Ascending aorta (tissue), 2 donors: ENCODE data around the gene MTG1. TPM values are rescaled to one million over a fixed set of nuclear protein-coding genes. Genes with fewer than 3 reads are reported as not detected.

Experiments
- DNase-seq, 2 donors: peaks; one replicate each; pipeline ENCODE4 v3.0.0-alpha.2; 2019; ENCODE audit warnings: low spot score in 2 of 2
- H3K27ac ChIP-seq, 2 donors: fragments of 200-600 bp; sonication (generic); one replicate each; pipeline ENCODE4 v1.5.1; 2016 to 2017; ENCODE audit warnings: mild to moderate bottlenecking in 1 of 2
- H3K27me3 ChIP-seq: fragments of 200-600 bp; sonication (generic); one replicate; pipeline ENCODE4 v1.5.1; 2017
- H3K36me3 ChIP-seq, 2 donors: fragments of 200-600 bp; sonication (generic); one replicate each; pipeline ENCODE4 v1.5.1; 2016
- H3K4me1 ChIP-seq, 2 donors: fragments of 200-600 bp; sonication (generic); one replicate each; pipeline ENCODE4 v1.5.1; 2016 to 2017; ENCODE audit warnings: mild to moderate bottlenecking in 1 of 2
- H3K4me3 ChIP-seq, 2 donors: fragments of 200-600 bp; sonication (generic); one replicate each; pipeline ENCODE4 v1.5.1; 2016 to 2017; ENCODE audit warnings: mild to moderate bottlenecking in 1 of 2
- H3K9me3 ChIP-seq, 2 donors: fragments of 200-600 bp; sonication (generic); one replicate each; pipeline ENCODE4 v1.5.1; 2016
- CTCF ChIP-seq, 3 experiments: fragments of 200-600 bp in 2 of 3; fragments of 450-650 bp in 1 of 3; sonication (generic) in 2 of 3; IDR thresholded peaks; one replicate each; pipeline ENCODE4 v1.5.1; 2016 to 2019; ENCODE audit warnings: antibody characterized with exemption in 3 of 3, mild to moderate bottlenecking in 1 of 3, moderate library complexity in 1 of 3
- intact Hi-C: fragments of 100-400 bp; cut with DNase I; formaldehyde crosslinking; loops from one replicate; pipeline ENCODE4 v1.15.1; 2023
- total RNA-seq: library from RNA; depleted of rRNA; stranded (reverse); fragments of >200 nt; gene quantifications from one replicate; pipeline ENCODE4 v1.1.0, GENCODE V29; 2016

The MTG1 gene
- total RNA-seq, 1 donor from 2014 or later: 37.8 TPM

GRCh38 chr10:133454204-133454893 lies 60.4 kb downstream of the MTG1 start:
- no peak for DNase-seq
- H3K4me3 ChIP-seq: no peak overlapping the region
- intact Hi-C loops: no loop called here
- no peaks in the 10 kb centered on the region for H3K27me3 ChIP-seq
- H3K4me1 ChIP-seq: no peaks in the 10 kb centered on the region
- no peak for TF ChIP-seq CTCF (IDR thresholded peaks at IDR 0.05)
- no peak overlapping the region for H3K27ac ChIP-seq
- H3K9me3 ChIP-seq: peaks cover 0 to 1% of the 10 kb centered on the region in 2 donors
- H3K36me3 ChIP-seq: no peaks in the 10 kb centered on the region

- no peaks in the 10 kb centered on the region for H3K36me3 ChIP-seq
- H3K27me3 ChIP-seq: no peaks in the 10 kb centered on the region
Observed at GRCh38 chr10:133455196-133455595, 61.2 kb downstream of the MTG1 start.

GRCh38 chr10:133455611-133456031 lies 61.7 kb downstream of the MTG1 start:
- intact Hi-C loops: no loop called here
- Histone ChIP-seq H3K4me3 (no peak overlapping the region), H3K4me1 (no peaks in the 10 kb centered on the region), H3K9me3 (no peaks in the 10 kb centered on the region), H3K27me3 (no peaks in the 10 kb centered on the region), H3K36me3 (no peaks in the 10 kb centered on the region), H3K27ac (no peak overlapping the region)
- no peak for TF ChIP-seq CTCF (IDR thresholded peaks at IDR 0.05)
- no peak for DNase-seq

More at GRCh38 chr10:133455196-133455595, 61.2 kb downstream of the MTG1 start:
- Histone ChIP-seq H3K4me1 (no peaks in the 10 kb centered on the region), H3K27ac (no peak overlapping the region), H3K4me3 (no peak overlapping the region), H3K9me3 (no peaks in the 10 kb centered on the region)
- no peak for DNase-seq
- intact Hi-C loops: no loop called here
- no peak for TF ChIP-seq CTCF (IDR thresholded peaks at IDR 0.05)

- peak in 1 of 2 donors; percentile 55 for DNase-seq
Observed at GRCh38 chr10:133456041-133456951, 62.3 kb downstream of the MTG1 start.

More at GRCh38 chr10:133456041-133456951, 62.3 kb downstream of the MTG1 start:
- Histone ChIP-seq H3K4me1 (no peaks in the 10 kb centered on the region), H3K27ac (no peak overlapping the region), H3K36me3 (no peaks in the 10 kb centered on the region), H3K4me3 (no peak overlapping the region), H3K27me3 (no peaks in the 10 kb centered on the region), H3K9me3 (no peaks in the 10 kb centered on the region)
- no peak for TF ChIP-seq CTCF (IDR thresholded peaks at IDR 0.05)
- intact Hi-C loops: no loop called here
